Stimulated activated CD4-positive, alpha-beta T cell treated with anti-CD3 and anti-CD28 coated beads, Interleukin-12 subunit alpha, Interleukin-12 subunit beta, amount 100 ng/mL, for 4 hours (primary cell): ENCODE data around the gene DDX50.

Experiments
- DNase-seq: peaks from one replicate; pipeline ENCODE4 v3.0.0-alpha.2; 2020

The DDX50 gene

DNA sequence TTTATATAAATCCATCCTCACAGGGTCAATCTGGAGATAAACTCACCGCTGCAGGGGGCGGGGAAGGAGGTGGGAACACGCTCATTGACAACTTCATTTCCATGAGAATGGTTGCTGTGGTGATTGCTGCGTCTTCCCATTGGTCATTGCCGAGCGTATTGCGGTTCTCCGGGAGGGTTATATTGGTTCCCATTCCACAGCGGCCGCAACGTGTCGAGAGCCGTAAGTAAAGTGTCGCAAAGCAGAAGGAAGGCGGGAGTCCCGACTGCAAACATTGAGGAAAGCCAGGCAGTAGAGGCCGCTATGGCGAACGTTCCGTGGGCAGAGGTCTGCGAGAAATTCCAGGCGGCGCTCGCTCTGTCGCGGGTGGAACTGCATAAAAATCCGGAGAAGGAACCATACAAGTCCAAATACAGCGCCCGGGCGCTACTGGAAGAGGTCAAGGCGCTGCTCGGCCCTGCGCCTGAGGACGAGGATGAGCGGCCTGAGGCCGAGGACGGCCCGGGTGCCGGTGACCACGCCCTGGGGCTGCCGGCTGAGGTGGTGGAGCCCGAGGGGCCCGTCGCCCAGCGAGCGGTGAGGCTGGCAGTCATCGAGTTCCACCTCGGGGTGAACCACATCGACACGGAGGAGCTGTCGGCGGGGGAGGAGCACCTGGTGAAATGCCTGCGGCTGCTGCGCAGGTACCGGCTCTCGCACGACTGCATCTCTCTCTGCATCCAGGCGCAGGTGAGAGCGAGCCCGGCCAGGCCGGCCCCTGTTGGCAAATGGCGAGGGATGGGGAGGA, 87.6 kb downstream of the DDX50 start, which contains the start of gene KIFBP:
KIFBP (plus strand) TSS at position 274 of the 787 bp plus-strand sequence; CDS start at position 304, 30 bp downstream.
- peak; percentile 65 for DNase-seq

DNA sequence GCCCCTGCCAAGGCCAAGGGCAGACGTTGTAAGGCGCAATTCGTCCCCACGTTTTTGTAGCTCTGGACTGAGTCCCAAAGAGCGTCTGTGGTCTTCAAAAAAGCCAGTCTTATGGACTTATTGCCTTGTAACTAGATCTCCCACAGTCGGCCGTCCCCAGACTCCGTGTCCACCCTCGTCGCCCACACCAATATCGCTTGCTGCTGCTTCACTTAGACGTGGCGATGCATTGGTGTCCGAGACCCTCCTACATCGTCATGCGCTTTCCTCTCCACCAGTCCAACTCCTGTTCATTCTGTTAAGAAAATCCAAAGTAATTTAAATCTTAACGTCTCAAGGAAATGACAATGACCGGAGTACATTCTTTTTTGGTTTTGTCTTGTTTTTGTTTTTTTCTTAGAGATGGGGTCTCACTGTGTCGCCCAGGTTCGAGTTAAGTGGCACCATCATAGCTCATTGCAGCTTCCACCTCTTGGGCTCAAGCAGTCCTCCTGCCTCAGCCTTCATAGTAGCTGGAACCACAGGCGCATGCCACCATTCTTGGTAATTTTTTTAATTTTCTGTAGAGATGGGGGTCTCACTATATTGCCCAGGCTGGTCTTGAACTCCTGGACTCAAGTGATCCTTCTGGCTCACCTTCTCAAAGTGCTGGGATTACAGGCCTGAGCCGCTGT, 88.3 kb downstream of the DDX50 start:
- DNase-seq, result no peak

DNA sequence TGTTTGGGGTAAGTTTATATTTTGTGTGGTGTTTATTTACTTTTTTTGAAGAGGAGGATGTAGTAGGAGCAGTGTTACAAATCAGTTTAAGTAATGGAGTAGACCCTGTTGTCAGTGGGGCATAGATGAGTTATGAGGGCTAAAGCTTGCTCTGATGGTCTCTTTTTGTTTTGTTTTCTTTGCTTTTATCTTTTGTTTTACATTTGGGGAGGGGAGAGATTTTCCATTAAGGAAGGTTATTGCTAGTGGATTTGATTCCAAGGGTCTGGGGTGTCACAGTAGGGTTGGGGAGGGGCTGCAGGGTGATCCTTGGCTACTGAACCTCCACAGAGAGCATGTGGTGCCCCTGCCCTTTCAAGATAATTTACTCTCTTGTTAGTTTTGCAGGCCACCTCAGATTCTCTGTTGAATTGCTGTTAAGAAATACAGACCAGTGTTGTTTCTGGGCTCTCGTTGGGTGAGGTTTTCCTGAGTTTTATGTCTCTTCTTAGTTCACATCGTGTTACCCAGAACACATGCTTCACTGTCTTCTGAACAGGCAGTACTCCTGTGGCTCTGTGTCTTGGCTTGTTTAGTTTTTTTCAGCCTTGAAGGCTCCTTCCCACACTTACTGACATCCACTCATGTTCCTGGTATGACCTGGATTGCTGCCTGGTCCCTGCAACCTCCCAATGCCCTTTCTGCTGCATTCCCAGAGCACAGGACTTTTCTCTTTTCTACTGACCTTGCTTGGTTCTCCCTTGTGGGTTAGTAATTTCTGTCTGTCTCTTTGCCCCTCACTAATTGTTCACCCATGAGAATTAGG, 91.7 kb downstream of the DDX50 start:
- DNase-seq, result no peak
